HFF-Myc (cell line): ENCODE results near the gene NPM1.
A peak's percentile ranks its signal among the peaks of the same experiment; 100 is the strongest.
"Not testable (repeated sequence)": the region's sequence is repeated elsewhere in the genome, so short reads cannot be mapped to it uniquely, and the experiment has no call there.

Experiments
- DNase-seq: peaks from one replicate; pipeline ENCODE4 v3.0.0-alpha.2; 2011; ENCODE audit warnings: low read depth; ENCODE audit errors: extremely low read depth
- H3K4me3 ChIP-seq: replicated peaks from 2 replicates; pipeline ENCODE4 v1.5.1; 2011; ENCODE audit warnings: low read depth, mild to moderate bottlenecking, control low read depth, low read length
- CTCF ChIP-seq: IDR thresholded peaks from 2 replicates; pipeline ENCODE4 v1.5.1; 2012; ENCODE audit warnings: mild to moderate bottlenecking, low read depth, low read length, control low read depth; ENCODE audit errors: missing control alignments

The NPM1 gene

GRCh38 chr5:171405615-171406014 is 18.0 kb downstream of the NPM1 start:
- no peak overlapping the region for H3K4me3 ChIP-seq
- DNase-seq: no peak
- TF ChIP-seq CTCF: peak; percentile 29

DNA sequence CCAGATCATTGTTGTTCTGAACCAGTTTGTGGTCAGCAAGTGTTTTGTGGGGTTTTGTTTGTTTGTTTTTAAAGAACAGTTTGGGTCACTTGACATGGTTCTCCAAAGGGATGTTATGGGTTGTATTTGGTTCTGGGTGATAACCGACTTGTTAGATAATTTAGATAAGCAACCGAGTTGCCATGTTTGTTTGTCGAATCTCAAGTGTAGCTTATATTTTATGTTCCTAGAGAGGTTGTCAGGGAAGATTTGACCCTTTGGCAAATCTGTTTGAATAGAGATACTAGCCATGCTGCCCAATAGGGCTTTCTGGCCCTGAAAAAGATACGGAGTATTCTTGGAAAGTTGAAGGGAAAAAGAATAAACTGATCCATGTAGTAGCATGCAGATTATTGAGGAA is 19.6 kb downstream of the NPM1 start:
- DNase-seq: no peak
- H3K4me3 ChIP-seq: no peak overlapping the region
- no peak for TF ChIP-seq CTCF

DNA sequence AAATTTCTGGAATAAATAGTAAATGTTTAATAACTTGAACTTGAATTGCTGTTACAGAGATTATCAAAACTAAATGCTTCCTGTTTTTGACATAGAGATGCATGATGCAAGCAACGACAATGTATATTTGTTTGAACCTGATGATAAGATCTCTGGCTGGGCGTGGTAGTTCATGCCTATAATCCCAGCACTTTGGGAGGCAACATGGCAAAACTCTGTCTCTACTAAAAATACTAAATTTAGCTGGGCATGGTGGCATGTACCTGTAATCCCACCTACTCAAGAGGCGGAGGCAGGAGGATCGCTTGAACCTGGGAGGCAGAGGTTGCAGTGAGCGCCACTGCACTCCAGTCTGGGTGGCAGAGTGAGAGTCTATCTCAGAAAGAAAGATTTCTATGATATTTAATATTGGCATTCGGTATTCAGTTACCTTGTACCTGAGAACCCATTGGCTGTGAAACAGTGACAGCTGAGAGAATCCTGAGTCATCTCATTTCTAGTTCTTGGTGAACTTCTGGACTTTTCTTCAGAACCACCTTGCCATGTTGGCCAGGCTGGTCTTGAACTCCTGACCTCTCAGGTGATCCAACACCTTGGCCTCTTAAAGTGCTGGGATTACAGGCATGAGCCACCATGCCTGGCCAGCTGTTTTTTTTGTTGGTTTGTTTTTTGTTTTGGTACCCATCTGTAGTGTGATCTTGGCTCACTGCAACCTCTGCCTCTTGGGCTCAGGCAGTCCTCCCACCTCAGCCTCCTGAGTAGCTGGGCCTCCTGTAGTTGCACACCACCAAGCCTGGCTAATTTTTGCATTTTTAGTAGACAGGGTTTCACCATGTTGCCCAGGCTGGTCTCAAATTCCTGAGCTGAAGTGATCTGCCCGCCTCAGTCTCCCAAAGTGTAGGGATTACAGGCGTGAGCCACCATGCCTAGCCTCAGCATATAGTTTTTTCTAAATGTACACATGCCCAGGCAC is 21.8 kb downstream of the NPM1 start:
- TF ChIP-seq CTCF: no peak
- H3K4me3 ChIP-seq: no peak overlapping the region
- no peak for DNase-seq

DNA sequence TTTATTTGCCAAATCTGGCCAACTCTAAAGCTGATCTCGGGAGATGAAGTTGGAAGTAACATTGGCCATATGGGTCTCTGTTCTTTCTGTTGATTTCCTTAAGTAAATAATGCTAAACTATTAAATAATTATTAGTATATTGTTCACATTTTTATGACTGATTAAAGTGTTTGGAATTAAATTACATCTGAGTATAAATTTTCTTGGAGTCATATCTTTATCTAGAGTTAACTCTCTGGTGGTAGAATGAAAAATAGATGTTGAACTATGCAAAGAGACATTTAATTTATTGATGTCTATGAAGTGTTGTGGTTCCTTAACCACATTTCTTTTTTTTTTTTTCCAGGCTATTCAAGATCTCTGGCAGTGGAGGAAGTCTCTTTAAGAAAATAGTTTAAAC is 22.5 kb downstream of the NPM1 start:
- TF ChIP-seq CTCF: no peak
- no peak overlapping the region for H3K4me3 ChIP-seq
- no peak for DNase-seq

GRCh38 chr5:171412186-171412585 is 24.5 kb downstream of the NPM1 start:
- no peak for TF ChIP-seq CTCF

GRCh38 chr5:171413153-171413910 is 25.7 kb downstream of the NPM1 start:
- TF ChIP-seq CTCF: no peak
- no peak overlapping the region for H3K4me3 ChIP-seq
- no peak for DNase-seq

More at GRCh38 chr5:171412186-171412585, 24.5 kb downstream of the NPM1 start:
- H3K4me3 ChIP-seq: no peak overlapping the region
- no peak for DNase-seq

- DNase-seq, H3K4me3 ChIP-seq: not testable (repeated sequence)
These were observed 26.3 kb downstream of the NPM1 start for GRCh38 chr5:171413993-171414392.
